ENCODE data around the gene SMAD3. TPM values are rescaled to one million over a fixed set of nuclear protein-coding genes. Genes with fewer than 3 reads are reported as not detected.

SMAD3 gene
- total RNA-seq, 1 experiment from 2014 or later = 89.2 TPM

DNA sequence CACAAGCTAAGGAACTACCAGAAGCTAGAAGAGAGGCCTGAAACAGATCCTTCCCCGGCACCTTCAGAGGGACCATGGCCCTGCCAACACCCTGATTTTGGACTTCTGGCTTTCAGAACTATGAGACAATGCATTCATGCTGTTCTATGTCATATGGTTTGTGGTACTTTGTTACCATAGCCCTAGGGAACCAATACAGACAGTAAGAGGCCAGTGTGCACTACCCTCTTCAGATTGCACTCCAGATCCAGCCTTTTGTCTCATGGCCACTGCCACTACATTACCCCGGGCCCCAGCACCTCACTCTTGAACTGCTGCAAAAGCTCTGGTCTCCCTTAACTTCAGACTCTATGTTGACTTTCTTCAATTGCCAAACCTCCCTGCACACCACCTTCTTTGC lies 165.1 kb downstream of the SMAD3 start:
- ATAC-seq (no peak), DNase-seq (ENCODE audit: low read depth, low spot score) (no peak)
- H4K20me1 ChIP-seq (ENCODE audit: insufficient read depth) = no peaks in the 10 kb centered on the region
- peaks cover 12% of the 10 kb centered on the region for H3K79me2 ChIP-seq (ENCODE audit: insufficient read depth, low read length)
- no peak overlapping the region for H3K4me2 ChIP-seq (ENCODE audit: low read length)
- no TSS peak for BruUV-seq (replicated peaks)
- no peaks in the 10 kb centered on the region for H3K9me2 ChIP-seq (ENCODE audit: insufficient read depth)
- no peaks in the 10 kb centered on the region for H3K4me1 ChIP-seq (ENCODE audit: control insufficient read depth in 1 of 2, insufficient read depth in 2 of 2, low read length in 2 of 2)
- H2AFZ ChIP-seq (ENCODE audit: low read depth, low read length, poor library complexity, severe bottlenecking) = no peak overlapping the region
- H3K4me3 ChIP-seq (replicated peaks in 1 of 2; ENCODE audit: low read depth in 1 of 2, low read length in 2 of 2) = no peak overlapping the region
- no peak overlapping the region for H3K9ac ChIP-seq (ENCODE audit: low read length)
- H3K36me3 ChIP-seq (ENCODE audit: control insufficient read depth in 1 of 2, insufficient read depth in 2 of 2, low read length in 2 of 2) = peaks cover 5 to 33% of the 10 kb centered on the region in 2 experiments; a peak in 2 of 4 replicates
- TF ChIP-seq SRF (IDR thresholded peaks at IDR 0.05; ENCODE audit: low read depth) (no peak), TCF7L2 (IDR thresholded peaks at IDR 0.05; ENCODE audit: borderline replicate concordance, extremely low read depth, insufficient read depth, insufficient read length) (no peak), EZH2 (IDR thresholded peaks at IDR 0.05) (no peak)
- RAD21 ChIA-PET (ENCODE audit: low non-redundant PET in 1 of 2, low total read pairs in 2 of 2, uncharacterized antibody in 2 of 2, unreplicated experiment in 2 of 2) = no interaction called here
- intact Hi-C loops (cut with micrococcal nuclease) = no loop called here
- no peaks in the 10 kb centered on the region for H3K27me3 ChIP-seq (ENCODE audit: insufficient read depth, low read length)
- POLR2A ChIA-PET = no interaction called here
- CTCF ChIA-PET = interaction anchor here (1.3 kb wide), 1 partner anchor 9 kb away, joined by 5 read pairs; no protein-coding TSS in a partner anchor
- no peaks in the 10 kb centered on the region for H3K9me3 ChIP-seq (ENCODE audit: control insufficient read depth in 1 of 2, insufficient read depth in 1 of 2, low read depth in 1 of 2, low read length in 2 of 2)
- no peak overlapping the region for H3K27ac ChIP-seq (ENCODE audit: low read depth, low read length)

DNA sequence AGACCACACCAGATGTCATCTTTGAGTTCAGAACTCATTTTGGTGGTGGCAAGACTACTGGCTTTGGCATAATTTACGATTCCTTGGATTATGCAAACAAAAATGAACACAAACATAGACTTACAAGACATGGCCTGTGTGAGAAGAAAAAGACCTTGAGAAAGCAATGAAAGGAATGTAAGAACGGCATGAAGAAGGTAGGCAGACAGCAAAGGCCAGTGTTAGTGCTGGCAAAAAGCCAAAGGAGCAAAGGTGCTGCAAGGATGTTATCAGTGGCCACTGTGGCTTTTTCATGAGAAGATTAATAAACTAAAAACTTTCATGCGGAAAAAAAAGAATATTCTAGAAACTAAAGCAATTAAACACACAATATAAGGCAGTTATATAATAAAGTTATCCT lies 167.2 kb downstream of the SMAD3 start:
- ATAC-seq (no peak), DNase-seq (ENCODE audit: low read depth, low spot score) (no peak)
- intact Hi-C loops (cut with micrococcal nuclease) = no loop called here
- POLR2A ChIA-PET = no interaction called here
- CTCF ChIA-PET = no interaction called here
- Histone ChIP-seq H3K4me2 (ENCODE audit: low read length) (no peak overlapping the region), H3K9me2 (ENCODE audit: insufficient read depth) (no peaks in the 10 kb centered on the region), H3K4me3 (replicated peaks in 1 of 2; ENCODE audit: low read depth in 1 of 2, low read length in 2 of 2) (no peak overlapping the region), H3K79me2 (ENCODE audit: insufficient read depth, low read length) (peaks cover 26% of the 10 kb centered on the region), H3K4me1 (ENCODE audit: control insufficient read depth in 1 of 2, insufficient read depth in 2 of 2, low read length in 2 of 2) (no peaks in the 10 kb centered on the region), H3K27ac (ENCODE audit: low read depth, low read length) (no peak overlapping the region), H2AFZ (ENCODE audit: low read depth, low read length, poor library complexity, severe bottlenecking) (no peak overlapping the region), H4K20me1 (ENCODE audit: insufficient read depth) (no peaks in the 10 kb centered on the region), H3K9me3 (ENCODE audit: control insufficient read depth in 1 of 2, insufficient read depth in 1 of 2, low read depth in 1 of 2, low read length in 2 of 2) (no peaks in the 10 kb centered on the region), H3K9ac (ENCODE audit: low read length) (no peak overlapping the region), H3K27me3 (ENCODE audit: insufficient read depth, low read length) (no peaks in the 10 kb centered on the region), H3K36me3 (ENCODE audit: control insufficient read depth in 1 of 2, insufficient read depth in 2 of 2, low read length in 2 of 2) (peaks cover 5 to 33% of the 10 kb centered on the region in 2 experiments; a peak in 2 of 4 replicates)
- no TSS peak for BruUV-seq (replicated peaks)
- RAD21 ChIA-PET (ENCODE audit: low non-redundant PET in 1 of 2, low total read pairs in 2 of 2, uncharacterized antibody in 2 of 2, unreplicated experiment in 2 of 2) = no interaction called here
- TF ChIP-seq CTCF (IDR thresholded peaks at IDR 0.05 in 2 of 3, conservative IDR thresholded peaks at IDR 0.05 in 1 of 3; ENCODE audit: borderline replicate concordance in 1 of 3, insufficient read depth in 1 of 3, low read depth in 2 of 3, low read length in 2 of 3) (no peak), POLR2A (IDR thresholded peaks at IDR 0.05; ENCODE audit: borderline replicate concordance, extremely low read depth, insufficient read depth, insufficient read length) (no peak), EGR1 (IDR thresholded peaks at IDR 0.05; ENCODE audit: low read depth) (no peak), YY1 (IDR thresholded peaks at IDR 0.05; ENCODE audit: extremely low read depth, insufficient replicate concordance, low read depth, low read length) (no peak), RAD21 (IDR thresholded peaks at IDR 0.05; ENCODE audit: low read depth) (no peak), FOSL1 (IDR thresholded peaks at IDR 0.05; ENCODE audit: low read depth) (no peak), EZH2phosphoT487 (IDR thresholded peaks at IDR 0.05; ENCODE audit: borderline replicate concordance) (no peak)
- TF ChIP-seq, protein P1, sequence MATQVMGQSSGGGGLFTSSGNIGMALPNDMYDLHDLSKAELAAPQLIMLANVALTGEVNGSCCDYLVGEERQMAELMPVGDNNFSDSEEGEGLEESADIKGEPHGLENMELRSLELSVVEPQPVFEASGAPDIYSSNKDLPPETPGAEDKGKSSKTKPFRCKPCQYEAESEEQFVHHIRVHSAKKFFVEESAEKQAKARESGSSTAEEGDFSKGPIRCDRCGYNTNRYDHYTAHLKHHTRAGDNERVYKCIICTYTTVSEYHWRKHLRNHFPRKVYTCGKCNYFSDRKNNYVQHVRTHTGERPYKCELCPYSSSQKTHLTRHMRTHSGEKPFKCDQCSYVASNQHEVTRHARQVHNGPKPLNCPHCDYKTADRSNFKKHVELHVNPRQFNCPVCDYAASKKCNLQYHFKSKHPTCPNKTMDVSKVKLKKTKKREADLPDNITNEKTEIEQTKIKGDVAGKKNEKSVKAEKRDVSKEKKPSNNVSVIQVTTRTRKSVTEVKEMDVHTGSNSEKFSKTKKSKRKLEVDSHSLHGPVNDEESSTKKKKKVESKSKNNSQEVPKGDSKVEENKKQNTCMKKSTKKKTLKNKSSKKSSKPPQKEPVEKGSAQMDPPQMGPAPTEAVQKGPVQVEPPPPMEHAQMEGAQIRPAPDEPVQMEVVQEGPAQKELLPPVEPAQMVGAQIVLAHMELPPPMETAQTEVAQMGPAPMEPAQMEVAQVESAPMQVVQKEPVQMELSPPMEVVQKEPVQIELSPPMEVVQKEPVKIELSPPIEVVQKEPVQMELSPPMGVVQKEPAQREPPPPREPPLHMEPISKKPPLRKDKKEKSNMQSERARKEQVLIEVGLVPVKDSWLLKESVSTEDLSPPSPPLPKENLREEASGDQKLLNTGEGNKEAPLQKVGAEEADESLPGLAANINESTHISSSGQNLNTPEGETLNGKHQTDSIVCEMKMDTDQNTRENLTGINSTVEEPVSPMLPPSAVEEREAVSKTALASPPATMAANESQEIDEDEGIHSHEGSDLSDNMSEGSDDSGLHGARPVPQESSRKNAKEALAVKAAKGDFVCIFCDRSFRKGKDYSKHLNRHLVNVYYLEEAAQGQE (IDR thresholded peaks at IDR 0.05; ENCODE audit: low read depth) = no peak
